Measurements from ENCODE around the gene WNK2. TPM values are rescaled to one million over a fixed set of nuclear protein-coding genes. Genes with fewer than 3 reads are reported as not detected.
A peak's percentile ranks its signal among the peaks of the same experiment; 100 is the strongest.

WNK2 gene
- total RNA-seq, 2 donors from 2014 or later: 34.8 to 39.5 TPM

DNA sequence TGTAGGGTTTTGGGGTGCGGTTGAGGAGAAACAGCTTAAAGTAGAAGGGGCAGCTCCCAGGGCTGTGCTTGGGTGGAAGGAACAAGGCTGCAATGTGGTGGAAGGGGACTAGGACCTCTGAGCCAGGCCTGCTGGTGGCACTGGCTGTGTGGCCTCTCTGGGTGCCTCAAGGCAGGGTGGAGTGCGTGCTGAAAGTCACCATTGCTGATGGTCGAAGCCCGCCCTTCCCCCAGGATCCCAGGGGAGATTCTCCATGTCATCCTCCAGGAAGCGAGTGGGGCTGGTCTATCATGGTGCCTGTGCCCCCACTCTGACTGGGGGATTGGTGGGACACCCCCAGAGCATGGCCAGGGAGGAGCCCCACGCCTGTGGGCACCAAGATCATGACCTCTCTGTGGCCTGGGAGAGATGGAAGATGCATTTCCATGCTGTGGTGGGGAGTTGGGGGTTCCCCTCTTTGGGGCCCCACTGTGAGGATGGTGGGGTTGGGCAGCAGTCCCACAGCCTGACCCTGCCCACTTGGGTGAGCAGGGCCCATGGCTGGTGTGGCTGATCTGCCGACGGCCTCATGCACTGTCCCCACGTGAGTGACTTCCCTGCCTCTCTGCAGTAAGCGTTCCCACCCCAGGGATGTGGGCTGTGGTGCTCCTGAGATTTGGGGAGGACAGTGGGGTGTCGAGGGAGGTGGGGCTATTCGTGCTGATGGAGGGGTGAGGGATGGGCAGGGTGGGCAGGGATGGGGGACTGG is 25.8 kb downstream of the WNK2 start:
- peak; percentile 57 for DNase-seq (ENCODE audit: low spot score)
- intact Hi-C loops (cut with DNase I): loop anchor here in 1 of 2 donors (5.0 kb wide), 1 partner anchor 1958 kb away; no protein-coding TSS in a partner anchor

DNA sequence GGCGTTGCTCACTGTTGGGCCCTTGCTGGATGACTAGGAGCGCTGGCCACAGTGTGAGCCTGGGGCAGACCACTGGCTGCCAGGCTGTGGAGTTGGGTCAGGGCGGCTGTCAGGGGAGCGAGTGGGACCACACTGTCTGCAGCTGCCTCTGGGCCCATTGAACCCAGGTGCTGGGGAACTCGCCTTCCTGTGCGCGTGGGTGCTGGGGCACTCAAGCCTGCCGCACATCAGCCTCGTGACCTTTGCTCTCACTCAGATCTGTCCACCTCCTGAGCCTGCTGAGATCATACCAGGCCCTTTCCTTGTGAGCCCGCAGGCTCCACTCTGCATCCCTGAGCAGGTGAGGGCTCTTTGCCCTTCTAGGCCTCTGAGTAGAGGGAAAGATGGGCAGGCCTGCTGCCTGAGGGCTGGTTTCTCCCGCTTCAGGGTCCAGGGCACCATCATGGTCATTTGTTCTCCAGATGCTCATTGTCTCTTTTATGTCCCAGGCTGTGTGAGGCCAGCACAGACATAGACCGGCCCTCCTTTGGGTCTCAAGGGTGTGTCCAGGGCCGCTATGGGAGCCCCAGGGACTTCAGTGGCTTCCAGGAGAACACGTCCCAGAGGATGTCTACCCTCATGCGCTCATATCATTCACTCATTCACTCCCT is 26.5 kb downstream of the WNK2 start:
- intact Hi-C loops (cut with DNase I): no loop called here
- peak; percentile 72 for DNase-seq (ENCODE audit: low spot score)

GRCh38 chr9:93210974-93211653 is 27.2 kb downstream of the WNK2 start:
- intact Hi-C loops (cut with DNase I): no loop called here
- no peak for DNase-seq (ENCODE audit: low spot score)

DNA sequence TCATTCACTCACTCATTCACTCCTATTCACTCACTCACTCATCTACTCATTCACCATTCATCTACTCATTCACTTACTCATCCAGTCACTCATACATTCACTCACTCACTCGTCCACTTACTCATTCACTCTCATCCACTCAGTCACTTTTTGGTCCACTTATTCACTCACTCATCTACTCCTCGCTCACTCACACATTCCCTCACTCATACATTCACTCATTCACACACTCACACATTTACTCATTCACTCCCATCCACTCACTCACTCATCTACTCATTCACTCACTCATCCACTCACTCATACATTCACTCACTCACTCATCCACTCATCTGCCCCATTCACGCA is 27.7 kb downstream of the WNK2 start:
- no peak for DNase-seq (ENCODE audit: low spot score)
- intact Hi-C loops (cut with DNase I): no loop called here

- intact Hi-C loops (cut with DNase I): no loop called here
- peak; percentile 17 for DNase-seq (ENCODE audit: low spot score)
Measured at GRCh38 chr9:93212409-93212808, 28.5 kb downstream of the WNK2 start.

DNA sequence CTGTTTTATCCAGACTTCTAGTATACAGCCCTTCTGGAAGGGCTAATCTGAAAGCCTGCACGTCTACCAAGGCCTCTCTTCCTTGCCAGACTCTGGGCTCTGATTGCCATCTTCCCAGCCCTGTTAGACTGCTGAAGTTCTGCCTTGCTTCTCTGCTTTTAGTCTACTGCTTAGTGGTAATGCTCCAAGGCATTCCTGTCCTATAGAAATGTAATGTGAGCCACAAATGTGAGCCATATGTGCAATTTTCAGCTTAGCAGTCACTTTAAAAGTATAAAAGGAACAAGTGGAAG is 32.1 kb downstream of the WNK2 start:
- peak; percentile 2 for DNase-seq (ENCODE audit: low spot score)
- intact Hi-C loops (cut with DNase I): loop anchor here in 1 of 2 donors (1.0 kb wide), 1 partner anchor 40 kb away; no protein-coding TSS in a partner anchor

- intact Hi-C loops (cut with DNase I): no loop called here
- DNase-seq (ENCODE audit: low spot score): peak; percentile 30
Measured at GRCh38 chr9:93217706-93218105, 33.8 kb downstream of the WNK2 start.

GRCh38 chr9:93218161-93218560 is 34.2 kb downstream of the WNK2 start:
- intact Hi-C loops (cut with DNase I): no loop called here
- DNase-seq (ENCODE audit: low spot score): peak; percentile 69

- intact Hi-C loops (cut with DNase I): no loop called here
- peak; percentile 75 for DNase-seq (ENCODE audit: low spot score)
Measured at GRCh38 chr9:93218671-93219420, 34.9 kb downstream of the WNK2 start.

- DNase-seq (ENCODE audit: low spot score): no peak
Measured at GRCh38 chr9:93219692-93220091, 35.8 kb downstream of the WNK2 start.

DNA sequence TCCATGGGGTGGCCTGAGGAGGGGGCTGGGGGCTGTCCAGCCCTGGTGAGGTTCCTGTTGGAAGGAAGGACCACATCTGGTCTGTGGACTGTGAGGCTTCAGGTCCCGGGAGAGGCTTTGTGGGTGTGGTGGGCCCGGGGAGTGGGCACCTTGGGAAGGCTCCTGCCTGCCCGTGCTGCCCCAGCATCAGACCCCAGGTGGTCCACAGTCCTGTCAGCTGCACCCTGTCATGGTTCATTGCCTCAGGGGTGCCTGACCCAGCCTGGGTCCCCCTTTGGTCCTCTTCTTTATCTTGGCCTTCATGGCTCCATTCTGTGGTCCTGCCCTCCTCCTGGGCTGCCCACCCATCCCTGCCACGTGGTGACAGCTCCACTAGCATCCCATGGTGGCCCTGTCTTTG is 36.7 kb downstream of the WNK2 start:
- DNase-seq (ENCODE audit: low spot score): no peak
- intact Hi-C loops (cut with DNase I): no loop called here

More at GRCh38 chr9:93219692-93220091, 35.8 kb downstream of the WNK2 start:
- intact Hi-C loops (cut with DNase I): no loop called here

GRCh38 chr9:93221044-93221443 is 37.1 kb downstream of the WNK2 start:
- intact Hi-C loops (cut with DNase I): no loop called here

DNA sequence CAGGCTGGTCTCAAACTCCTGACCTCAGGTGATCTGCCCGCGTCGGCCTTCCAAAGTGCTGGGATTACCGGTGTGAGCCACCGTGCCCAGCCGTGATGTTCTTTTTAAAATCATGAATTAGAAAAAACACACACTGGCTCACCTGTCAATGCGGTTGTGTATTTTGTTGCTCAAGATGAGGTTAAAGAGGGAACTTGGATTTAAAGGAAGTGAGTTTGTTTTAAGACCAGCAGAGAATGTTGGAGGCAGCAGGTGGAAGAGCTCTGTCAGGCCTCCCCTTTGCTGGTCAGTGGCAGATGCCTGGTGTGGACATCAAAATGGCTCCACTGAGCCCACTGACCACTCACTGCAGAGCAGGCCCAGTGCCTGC is 38.9 kb downstream of the WNK2 start:
- intact Hi-C loops (cut with DNase I): no loop called here
- no peak for DNase-seq (ENCODE audit: low spot score)

More at GRCh38 chr9:93221044-93221443, 37.1 kb downstream of the WNK2 start:
- no peak for DNase-seq (ENCODE audit: low spot score)

- intact Hi-C loops (cut with DNase I): no loop called here
Measured at GRCh38 chr9:93223260-93224180, 39.6 kb downstream of the WNK2 start.

DNA sequence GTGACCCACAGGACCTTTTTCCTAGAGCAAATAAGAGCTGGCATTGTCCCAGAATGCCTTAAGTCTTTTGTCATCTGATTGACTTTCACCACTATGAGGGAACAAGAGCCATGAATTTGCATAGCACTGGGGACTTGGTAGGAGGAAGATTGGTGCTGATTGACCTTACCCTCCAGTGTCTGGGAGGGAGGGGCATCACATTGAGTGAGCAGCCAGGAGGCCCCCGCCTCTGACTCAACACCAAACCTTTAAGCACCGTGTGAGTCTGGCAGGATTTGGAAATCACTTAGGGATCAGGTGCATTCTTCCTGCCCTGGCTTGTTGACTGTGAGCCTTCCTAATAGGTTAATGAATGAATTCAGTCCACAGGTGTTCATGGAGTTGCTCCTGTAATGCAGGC is 40.7 kb downstream of the WNK2 start:
- intact Hi-C loops (cut with DNase I): no loop called here
- DNase-seq (ENCODE audit: low spot score): no peak

More at GRCh38 chr9:93223260-93224180, 39.6 kb downstream of the WNK2 start:
- DNase-seq (ENCODE audit: low spot score): no peak

- DNase-seq (ENCODE audit: low spot score): no peak
- intact Hi-C loops (cut with DNase I): no loop called here
Measured at GRCh38 chr9:93225417-93225816, 41.5 kb downstream of the WNK2 start.

GRCh38 chr9:93225892-93226291 is 42.0 kb downstream of the WNK2 start:
- no peak for DNase-seq (ENCODE audit: low spot score)
- intact Hi-C loops (cut with DNase I): no loop called here

GRCh38 chr9:93226819-93227218 is 42.9 kb downstream of the WNK2 start:
- DNase-seq (ENCODE audit: low spot score): no peak
- intact Hi-C loops (cut with DNase I): no loop called here

- intact Hi-C loops (cut with DNase I): no loop called here
Measured at GRCh38 chr9:93228030-93228429, 44.1 kb downstream of the WNK2 start.

More at GRCh38 chr9:93228030-93228429, 44.1 kb downstream of the WNK2 start:
- no peak for DNase-seq (ENCODE audit: low spot score)
